ENCODE measurements around the gene DUSP1.

DNA sequence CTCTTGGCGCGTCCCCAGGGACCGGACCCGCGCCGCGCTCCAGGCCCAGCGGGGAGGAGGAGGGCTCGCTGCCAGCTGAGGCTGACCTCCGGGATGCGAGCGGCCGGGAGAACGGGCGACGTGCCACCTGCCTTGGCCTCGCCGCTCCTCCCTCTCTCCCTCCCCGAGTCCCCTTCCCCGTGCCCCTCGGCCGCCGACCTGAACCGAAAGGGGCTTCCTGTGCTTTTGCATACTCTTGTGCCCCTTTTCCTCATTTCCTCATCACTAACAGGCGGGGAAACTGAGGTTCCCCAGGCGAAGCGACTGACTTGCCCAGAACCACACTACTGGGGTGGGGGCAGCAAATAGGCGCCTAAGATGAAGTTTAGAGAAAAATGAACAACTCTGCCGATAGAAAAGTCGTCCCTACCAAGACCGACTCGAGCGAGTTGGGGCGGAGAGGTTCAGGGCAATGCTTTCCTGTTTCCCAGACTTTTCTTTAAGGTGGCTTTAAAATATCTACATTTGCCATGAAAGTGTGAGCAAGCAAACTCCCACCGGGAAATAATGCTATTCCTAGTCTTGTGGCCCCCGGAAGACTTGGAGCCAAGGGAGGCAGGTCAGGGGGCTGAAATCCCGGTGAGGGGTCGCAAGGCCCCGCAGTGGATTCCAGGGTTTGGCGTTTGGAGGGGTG is 580 bp upstream of the DUSP1 start:
- TF ChIP-seq CTCF (IDR thresholded peaks at IDR 0.05) (no peak), POLR2A (IDR thresholded peaks at IDR 0.05; ENCODE audit: low read depth) (no peak), POLR2AphosphoS5 (IDR thresholded peaks at IDR 0.05) (peak in 1 of 2 donors; percentile 3), EP300 (IDR thresholded peaks at IDR 0.05) (no peak)

All from esophagus muscularis mucosa (tissue), 4 donors.